HL-60 (cell line): ENCODE data around the gene DOCK1.

Source experiments
- DNase-seq, 2 experiments: peaks; one replicate each; pipeline ENCODE4 v3.0.0-alpha.2; 2010 to 2020; ENCODE audit warnings: low read depth in 1 of 2, low spot score in 1 of 2
- H3K27ac ChIP-seq: fragments of 250-450 bp; sonication (Bioruptor Pico); replicated peaks from 2 replicates; pipeline ENCODE4 v1.5.1; 2020; ENCODE audit warnings: mild to moderate bottlenecking, moderate library complexity
- H3K27me3 ChIP-seq: fragments of 250-450 bp; sonication (Bioruptor Pico); 2 replicates; pipeline ENCODE4 v1.5.1; 2021; ENCODE audit warnings: mild to moderate bottlenecking, moderate library complexity; ENCODE audit not compliant: insufficient read depth, poor library complexity, severe bottlenecking
- H3K4me3 ChIP-seq: replicated peaks from 2 replicates; pipeline ENCODE4 v1.5.1; 2011; ENCODE audit warnings: mild to moderate bottlenecking, control low read depth, low read length; ENCODE audit not compliant: insufficient read depth
- GABPA ChIP-seq: IDR thresholded peaks from 2 replicates; pipeline ENCODE4 v1.6.1; 2012; ENCODE audit warnings: low read depth
- POLR2AphosphoS5 ChIP-seq: IDR thresholded peaks from 2 replicates; pipeline ENCODE4 v1.6.1; 2012; ENCODE audit warnings: low read depth
- SPI1 ChIP-seq: IDR thresholded peaks from 2 replicates; pipeline ENCODE4 v1.6.1; 2012; ENCODE audit warnings: low read depth, mild to moderate bottlenecking, borderline replicate concordance
- TF ChIP-seq, protein P1 (sequence below): IDR thresholded peaks from one replicate; pipeline ENCODE4 v1.5.1; 2011; ENCODE audit warnings: low read length, control low read depth, inconsistent platforms; ENCODE audit not compliant: insufficient read depth
- TF ChIP-seq, protein P2 (sequence below): IDR thresholded peaks from 2 replicates; pipeline ENCODE4 v1.6.1; 2012; ENCODE audit warnings: low read depth; ENCODE audit not compliant: insufficient replicate concordance

The DOCK1 gene

DNA sequence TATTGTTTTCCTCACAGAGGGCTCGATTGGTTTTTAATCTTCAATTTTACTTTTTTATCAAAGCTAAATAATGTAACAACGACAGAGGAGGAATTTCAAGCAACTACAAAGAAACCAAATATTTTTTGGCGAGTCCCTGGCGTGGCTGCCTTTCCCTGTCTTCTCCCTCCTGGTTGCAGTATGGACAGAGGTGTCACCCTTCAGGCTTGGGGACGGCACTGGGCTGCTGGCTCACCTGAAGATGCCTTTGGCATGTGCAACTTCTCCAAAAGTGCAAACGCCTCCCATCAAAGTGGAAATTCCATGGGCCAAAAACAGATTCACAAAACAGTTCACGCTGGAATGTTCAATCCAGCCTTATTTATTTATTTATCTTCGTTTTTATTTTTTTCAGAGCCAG, 51.9 kb downstream of the DOCK1 start:
- no peaks in the 10 kb centered on the region for H3K27me3 ChIP-seq
- H3K27ac ChIP-seq = no peak overlapping the region
- DNase-seq = no peak
- no peak overlapping the region for H3K4me3 ChIP-seq
- TF ChIP-seq, protein P1, sequence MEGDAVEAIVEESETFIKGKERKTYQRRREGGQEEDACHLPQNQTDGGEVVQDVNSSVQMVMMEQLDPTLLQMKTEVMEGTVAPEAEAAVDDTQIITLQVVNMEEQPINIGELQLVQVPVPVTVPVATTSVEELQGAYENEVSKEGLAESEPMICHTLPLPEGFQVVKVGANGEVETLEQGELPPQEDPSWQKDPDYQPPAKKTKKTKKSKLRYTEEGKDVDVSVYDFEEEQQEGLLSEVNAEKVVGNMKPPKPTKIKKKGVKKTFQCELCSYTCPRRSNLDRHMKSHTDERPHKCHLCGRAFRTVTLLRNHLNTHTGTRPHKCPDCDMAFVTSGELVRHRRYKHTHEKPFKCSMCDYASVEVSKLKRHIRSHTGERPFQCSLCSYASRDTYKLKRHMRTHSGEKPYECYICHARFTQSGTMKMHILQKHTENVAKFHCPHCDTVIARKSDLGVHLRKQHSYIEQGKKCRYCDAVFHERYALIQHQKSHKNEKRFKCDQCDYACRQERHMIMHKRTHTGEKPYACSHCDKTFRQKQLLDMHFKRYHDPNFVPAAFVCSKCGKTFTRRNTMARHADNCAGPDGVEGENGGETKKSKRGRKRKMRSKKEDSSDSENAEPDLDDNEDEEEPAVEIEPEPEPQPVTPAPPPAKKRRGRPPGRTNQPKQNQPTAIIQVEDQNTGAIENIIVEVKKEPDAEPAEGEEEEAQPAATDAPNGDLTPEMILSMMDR = no peak
- TF ChIP-seq, protein P2, sequence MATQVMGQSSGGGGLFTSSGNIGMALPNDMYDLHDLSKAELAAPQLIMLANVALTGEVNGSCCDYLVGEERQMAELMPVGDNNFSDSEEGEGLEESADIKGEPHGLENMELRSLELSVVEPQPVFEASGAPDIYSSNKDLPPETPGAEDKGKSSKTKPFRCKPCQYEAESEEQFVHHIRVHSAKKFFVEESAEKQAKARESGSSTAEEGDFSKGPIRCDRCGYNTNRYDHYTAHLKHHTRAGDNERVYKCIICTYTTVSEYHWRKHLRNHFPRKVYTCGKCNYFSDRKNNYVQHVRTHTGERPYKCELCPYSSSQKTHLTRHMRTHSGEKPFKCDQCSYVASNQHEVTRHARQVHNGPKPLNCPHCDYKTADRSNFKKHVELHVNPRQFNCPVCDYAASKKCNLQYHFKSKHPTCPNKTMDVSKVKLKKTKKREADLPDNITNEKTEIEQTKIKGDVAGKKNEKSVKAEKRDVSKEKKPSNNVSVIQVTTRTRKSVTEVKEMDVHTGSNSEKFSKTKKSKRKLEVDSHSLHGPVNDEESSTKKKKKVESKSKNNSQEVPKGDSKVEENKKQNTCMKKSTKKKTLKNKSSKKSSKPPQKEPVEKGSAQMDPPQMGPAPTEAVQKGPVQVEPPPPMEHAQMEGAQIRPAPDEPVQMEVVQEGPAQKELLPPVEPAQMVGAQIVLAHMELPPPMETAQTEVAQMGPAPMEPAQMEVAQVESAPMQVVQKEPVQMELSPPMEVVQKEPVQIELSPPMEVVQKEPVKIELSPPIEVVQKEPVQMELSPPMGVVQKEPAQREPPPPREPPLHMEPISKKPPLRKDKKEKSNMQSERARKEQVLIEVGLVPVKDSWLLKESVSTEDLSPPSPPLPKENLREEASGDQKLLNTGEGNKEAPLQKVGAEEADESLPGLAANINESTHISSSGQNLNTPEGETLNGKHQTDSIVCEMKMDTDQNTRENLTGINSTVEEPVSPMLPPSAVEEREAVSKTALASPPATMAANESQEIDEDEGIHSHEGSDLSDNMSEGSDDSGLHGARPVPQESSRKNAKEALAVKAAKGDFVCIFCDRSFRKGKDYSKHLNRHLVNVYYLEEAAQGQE = no peak
- TF ChIP-seq SPI1 = no peak

DNA sequence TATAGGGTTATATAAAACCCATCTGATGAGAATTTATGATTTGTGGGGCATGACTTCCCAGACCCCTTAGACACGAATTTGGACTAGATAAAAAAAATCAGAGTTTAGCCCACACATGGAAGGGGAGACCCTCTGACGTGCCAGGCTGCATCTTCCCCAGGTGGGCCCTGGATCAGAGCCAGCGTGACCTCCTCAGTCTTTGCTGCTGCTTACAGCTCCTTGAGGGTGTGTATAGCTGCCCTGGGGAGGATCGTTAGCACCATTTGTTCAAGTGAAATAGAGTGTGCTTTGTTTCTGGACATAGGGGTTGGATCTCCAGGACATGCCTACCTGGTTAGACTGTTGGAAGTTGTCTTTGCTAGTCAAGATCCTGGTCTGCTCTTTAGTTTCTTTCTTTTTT, 54.2 kb downstream of the DOCK1 start:
- TF ChIP-seq SPI1 (no peak), POLR2AphosphoS5 (no peak), GABPA (no peak)
- TF ChIP-seq, protein P2 = no peak
- TF ChIP-seq, protein P1 = no peak
- DNase-seq = no peak
- Histone ChIP-seq H3K27ac (no peak overlapping the region), H3K27me3 (no peaks in the 10 kb centered on the region), H3K4me3 (no peak overlapping the region)

DNA sequence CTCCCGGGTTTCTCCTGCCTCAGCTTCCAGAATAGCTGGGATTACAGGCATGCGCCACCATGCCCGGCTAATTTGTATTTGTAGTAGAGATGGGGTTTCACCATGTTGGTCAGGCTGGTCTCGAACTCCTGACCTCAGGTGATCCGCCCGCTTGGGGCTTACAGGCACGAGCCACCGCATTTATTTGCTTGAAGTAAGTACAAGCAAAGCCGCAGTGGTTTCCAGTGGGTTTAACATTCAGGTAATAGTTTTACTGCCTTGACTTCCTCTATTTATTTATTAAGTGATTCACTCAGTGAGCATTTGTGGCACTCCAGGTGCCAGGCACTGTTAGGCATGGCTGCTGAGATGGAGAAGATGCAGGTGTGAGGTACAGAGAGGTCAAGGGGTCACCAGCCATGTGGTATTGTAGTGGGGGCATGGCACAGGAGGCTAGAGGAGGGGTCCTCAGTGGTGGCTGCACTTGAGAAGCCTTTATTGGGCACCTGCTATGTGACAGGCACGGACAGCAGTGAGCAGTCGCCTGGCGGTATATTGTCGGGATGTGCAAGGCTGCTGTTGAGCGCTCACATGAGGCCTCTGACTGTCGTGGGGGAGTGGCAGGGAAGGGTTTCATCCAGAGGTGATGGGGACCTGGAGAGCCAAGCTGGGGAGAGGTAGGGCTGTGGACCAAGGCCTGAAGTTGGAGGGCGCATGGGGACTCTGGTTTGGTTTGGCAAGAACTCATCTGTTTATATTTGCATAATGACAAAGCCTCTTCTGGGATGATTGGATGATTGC, 54.9 kb downstream of the DOCK1 start:
- DNase-seq = no peak
- H3K27me3 ChIP-seq = no peaks in the 10 kb centered on the region
- TF ChIP-seq, protein P2 = no peak
- no peak for TF ChIP-seq GABPA
- TF ChIP-seq POLR2AphosphoS5 = no peak
- no peak for TF ChIP-seq SPI1
- TF ChIP-seq, protein P1 = no peak
- H3K27ac ChIP-seq = no peak overlapping the region
- no peak overlapping the region for H3K4me3 ChIP-seq
